HEK293 (cell line): Measurements from ENCODE around the gene TMEM51.

Source experiments
- CTCF ChIA-PET: fragments of 350-600 bp; formaldehyde crosslinking; extraction: SDS; loops from one replicate; lab custom pipeline; 2021; ENCODE audit warnings: antibody characterized with exemption; lab: Yijun Ruan, JAX
- POLR2A ChIA-PET: fragments of 300-600 bp; formaldehyde crosslinking; extraction: SDS; loops from one replicate; lab custom pipeline; 2020; ENCODE audit warnings: antibody characterized with exemption, inconsistent platforms; lab: Yijun Ruan, JAX
- H3K27ac ChIP-seq: fragments of 200-500 bp; sonication (Bioruptor generic); 2 replicates; pipeline ENCODE4 v1.5.1; 2014; ENCODE audit warnings: low read depth, low read length, control low read depth, inconsistent platforms; ENCODE audit errors: extremely low read depth
- H3K36me3 ChIP-seq, 2 experiments: fragments of 200-500 bp in 1 of 2; sonication (Bioruptor generic) in 1 of 2; 1 replicate in 1 of 2; 2 replicates in 1 of 2; pipeline ENCODE4 v1.5.1; 2014 to 2017; ENCODE audit warnings: inconsistent platforms in 2 of 2, low read length in 2 of 2; ENCODE audit not compliant: control insufficient read depth in 2 of 2, insufficient read depth in 1 of 2
- H3K4me1 ChIP-seq: fragments of 200-500 bp; sonication (Bioruptor generic); 2 replicates; pipeline ENCODE4 v1.5.1; 2014; ENCODE audit warnings: mild to moderate bottlenecking, low read length, inconsistent platforms; ENCODE audit not compliant: control insufficient read depth, insufficient read depth
- H3K4me3 ChIP-seq: 2 replicates; pipeline ENCODE4 v1.5.1; 2011; ENCODE audit warnings: low read depth, mild to moderate bottlenecking, control low read depth, low read length, moderate library complexity
- H3K9me3 ChIP-seq: fragments of 200-500 bp; sonication (Bioruptor generic); 2 replicates; pipeline ENCODE4 v1.5.1; 2014; ENCODE audit warnings: low read depth, low read length, inconsistent platforms; ENCODE audit not compliant: control insufficient read depth, insufficient read depth
- BCL11B ChIP-seq: fragments of 450-650 bp; formaldehyde crosslinking; IDR thresholded peaks from 2 replicates; pipeline ENCODE4 v1.5.1; 2016; ENCODE audit warnings: low read depth, missing biosample characterization, missing genetic modification characterization
- KLF16 ChIP-seq: fragments of 450-650 bp; formaldehyde crosslinking; IDR thresholded peaks from 2 replicates; pipeline ENCODE4 v1.5.1; 2017; ENCODE audit warnings: missing biosample characterization, missing genetic modification characterization
- MZF1 ChIP-seq: fragments of 450-650 bp; formaldehyde crosslinking; IDR thresholded peaks from 2 replicates; pipeline ENCODE4 v1.5.1; 2017; ENCODE audit warnings: missing biosample characterization, missing genetic modification characterization, borderline replicate concordance
- OVOL3 ChIP-seq: fragments of 450-650 bp; formaldehyde crosslinking; IDR thresholded peaks from 2 replicates; pipeline ENCODE4 v1.5.1; 2016; ENCODE audit warnings: missing biosample characterization, missing genetic modification characterization
- REST ChIP-seq: fragments of 450-650 bp; formaldehyde crosslinking; IDR thresholded peaks from 2 replicates; pipeline ENCODE4 v1.5.1; 2016; ENCODE audit warnings: missing biosample characterization, missing genetic modification characterization
- SCRT1 ChIP-seq: fragments of 450-650 bp; formaldehyde crosslinking; IDR thresholded peaks from 2 replicates; pipeline ENCODE4 v1.5.1; 2016; ENCODE audit warnings: missing biosample characterization, missing genetic modification characterization, borderline replicate concordance
- SCRT2 ChIP-seq: fragments of 450-650 bp; formaldehyde crosslinking; IDR thresholded peaks from 2 replicates; pipeline ENCODE4 v1.5.1; 2016; ENCODE audit warnings: missing biosample characterization, missing genetic modification characterization
- TCF7L2 ChIP-seq: IDR thresholded peaks from 2 replicates; pipeline ENCODE4 v1.6.1; 2011; ENCODE audit warnings: low read depth, mild to moderate bottlenecking, inconsistent platforms, low read length, moderate library complexity, borderline replicate concordance
- YY1 ChIP-seq: fragments of 450-650 bp; formaldehyde crosslinking; IDR thresholded peaks from 2 replicates; pipeline ENCODE4 v1.5.1; 2018; ENCODE audit warnings: missing biosample characterization, missing genetic modification characterization
- YY2 ChIP-seq: fragments of 450-650 bp; formaldehyde crosslinking; IDR thresholded peaks from 2 replicates; pipeline ENCODE4 v1.5.1; 2016; ENCODE audit warnings: missing biosample characterization, missing genetic modification characterization
- ZBTB20 ChIP-seq: fragments of 450-650 bp; formaldehyde crosslinking; IDR thresholded peaks from 2 replicates; pipeline ENCODE4 v1.5.1; 2016; ENCODE audit warnings: missing biosample characterization, missing genetic modification characterization
- ZFP41 ChIP-seq: fragments of 450-650 bp; formaldehyde crosslinking; IDR thresholded peaks from 2 replicates; pipeline ENCODE4 v1.5.1; 2016; ENCODE audit warnings: missing biosample characterization, missing genetic modification characterization, borderline replicate concordance
- ZIC2 ChIP-seq: fragments of 450-650 bp; formaldehyde crosslinking; IDR thresholded peaks from 2 replicates; pipeline ENCODE4 v1.5.1; 2016; ENCODE audit warnings: missing biosample characterization, missing genetic modification characterization
- ZNF121 ChIP-seq: fragments of 450-650 bp; formaldehyde crosslinking; IDR thresholded peaks from 2 replicates; pipeline ENCODE4 v1.5.1; 2016; ENCODE audit warnings: missing biosample characterization, missing genetic modification characterization
- ZNF239 ChIP-seq: fragments of 450-650 bp; formaldehyde crosslinking; IDR thresholded peaks from 2 replicates; pipeline ENCODE4 v1.5.1; 2016; ENCODE audit warnings: missing biosample characterization, missing genetic modification characterization
- ZNF391 ChIP-seq: fragments of 450-650 bp; formaldehyde crosslinking; IDR thresholded peaks from 2 replicates; pipeline ENCODE4 v1.5.1; 2016; ENCODE audit warnings: low read depth, missing biosample characterization, missing genetic modification characterization, borderline replicate concordance
- ZNF398 ChIP-seq: fragments of 450-650 bp; formaldehyde crosslinking; IDR thresholded peaks from 2 replicates; pipeline ENCODE4 v1.5.1; 2017; ENCODE audit warnings: missing biosample characterization, missing genetic modification characterization
- ZNF449 ChIP-seq: fragments of 450-650 bp; formaldehyde crosslinking; IDR thresholded peaks from 2 replicates; pipeline ENCODE4 v1.5.1; 2017; ENCODE audit warnings: missing biosample characterization, mild to moderate bottlenecking, missing genetic modification characterization, moderate library complexity
- ZNF555 ChIP-seq: fragments of 450-650 bp; formaldehyde crosslinking; conservative IDR thresholded peaks from 2 replicates; pipeline ENCODE4 v1.5.1; 2017; ENCODE audit warnings: missing biosample characterization, mild to moderate bottlenecking, missing genetic modification characterization, inconsistent platforms
- ZNF621 ChIP-seq: fragments of 450-650 bp; formaldehyde crosslinking; IDR thresholded peaks from 2 replicates; pipeline ENCODE4 v1.5.1; 2017; ENCODE audit warnings: missing biosample characterization, missing genetic modification characterization
- ZNF626 ChIP-seq: fragments of 450-650 bp; sonication (Bioruptor Pico); formaldehyde crosslinking; IDR thresholded peaks from 2 replicates; pipeline ENCODE4 v1.5.1; 2018; ENCODE audit warnings: missing biosample characterization, missing genetic modification characterization, inconsistent platforms
- ZNF639 ChIP-seq: fragments of 450-650 bp; formaldehyde crosslinking; IDR thresholded peaks from 2 replicates; pipeline ENCODE4 v1.5.1; 2016; ENCODE audit warnings: missing biosample characterization, missing genetic modification characterization
- ZSCAN23 ChIP-seq: fragments of 450-650 bp; formaldehyde crosslinking; IDR thresholded peaks from 2 replicates; pipeline ENCODE4 v1.5.1; 2016; ENCODE audit warnings: missing biosample characterization, missing genetic modification characterization
- TF ChIP-seq, protein P1 (sequence below): fragments of 450-650 bp; IDR thresholded peaks from 2 replicates; pipeline ENCODE4 v1.5.1; 2018; ENCODE audit warnings: missing biosample characterization, mild to moderate bottlenecking, missing genetic modification characterization

TMEM51 gene

DNA sequence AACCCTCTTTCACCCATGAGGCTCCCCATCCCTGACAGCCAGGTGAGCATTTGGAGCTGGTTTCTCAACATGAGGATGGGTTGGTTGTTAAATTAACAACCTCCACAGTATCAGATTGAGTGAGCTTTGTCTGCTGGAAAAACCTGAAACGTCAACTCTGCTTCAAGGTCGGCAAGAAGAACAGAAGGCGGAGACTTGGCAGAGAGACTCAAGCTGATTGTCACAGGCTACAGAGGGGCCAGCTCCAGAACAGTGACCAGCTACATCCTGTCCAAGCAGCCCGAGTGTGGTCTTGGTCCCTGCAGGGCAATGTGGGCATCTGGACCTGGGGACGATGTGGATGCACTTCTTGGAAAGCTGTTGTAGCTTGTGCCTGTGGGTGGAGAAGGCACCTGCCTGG, 36.6 kb upstream of the TMEM51 start (continued):
- TF ChIP-seq ZSCAN23 (tag by site-specific recombination) (no peak), ZNF121 (tag by site-specific recombination) (no peak), ZNF391 (tag by site-specific recombination) (no peak), OVOL3 (tag by site-specific recombination) (no peak), ZNF555 (tag by site-specific recombination) (no peak), ZNF626 (tag by site-specific recombination) (no peak), ZIC2 (tag by site-specific recombination) (no peak), ZNF239 (tag by site-specific recombination) (no peak), ZNF449 (no peak), YY2 (no peak), ZFP41 (tag by site-specific recombination) (no peak)

- Histone ChIP-seq H3K9me3 (no peaks in the 10 kb centered on the region), H3K4me3 (no peak overlapping the region), H3K36me3 (no peaks in the 10 kb centered on the region), H3K27ac (no peak overlapping the region), H3K4me1 (no peaks in the 10 kb centered on the region)
- POLR2A ChIA-PET, result no interaction called here
- CTCF ChIA-PET, result interaction anchor here (1.8 kb wide), 1 partner anchor 186 kb away, joined by 4 read pairs; no protein-coding TSS in a partner anchor
- TF ChIP-seq ZNF239 (tag by site-specific recombination) (no peak), SCRT2 (tag by site-specific recombination) (no peak), ZBTB20 (tag by site-specific recombination) (no peak), TCF7L2 (no peak), ZNF639 (tag by site-specific recombination) (no peak), MZF1 (tag by site-specific recombination) (no peak), ZNF398 (tag by site-specific recombination) (no peak), YY1 (tag by site-specific recombination) (no peak), KLF16 (no peak), SCRT1 (tag by site-specific recombination) (no peak), REST (tag by site-specific recombination) (no peak), ZNF621 (no peak), BCL11B (tag by site-specific recombination) (no peak)
- TF ChIP-seq, protein P1, sequence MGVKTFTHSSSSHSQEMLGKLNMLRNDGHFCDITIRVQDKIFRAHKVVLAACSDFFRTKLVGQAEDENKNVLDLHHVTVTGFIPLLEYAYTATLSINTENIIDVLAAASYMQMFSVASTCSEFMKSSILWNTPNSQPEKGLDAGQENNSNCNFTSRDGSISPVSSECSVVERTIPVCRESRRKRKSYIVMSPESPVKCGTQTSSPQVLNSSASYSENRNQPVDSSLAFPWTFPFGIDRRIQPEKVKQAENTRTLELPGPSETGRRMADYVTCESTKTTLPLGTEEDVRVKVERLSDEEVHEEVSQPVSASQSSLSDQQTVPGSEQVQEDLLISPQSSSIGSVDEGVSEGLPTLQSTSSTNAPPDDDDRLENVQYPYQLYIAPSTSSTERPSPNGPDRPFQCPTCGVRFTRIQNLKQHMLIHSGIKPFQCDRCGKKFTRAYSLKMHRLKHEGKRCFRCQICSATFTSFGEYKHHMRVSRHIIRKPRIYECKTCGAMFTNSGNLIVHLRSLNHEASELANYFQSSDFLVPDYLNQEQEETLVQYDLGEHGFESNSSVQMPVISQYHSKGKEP (tag by site-specific recombination), result no peak
Observed at GRCh38 chr1:15117671-15118325, 35.7 kb upstream of the TMEM51 start.
